ENCODE measurements around the gene MED20.

Gene MED20

DNA sequence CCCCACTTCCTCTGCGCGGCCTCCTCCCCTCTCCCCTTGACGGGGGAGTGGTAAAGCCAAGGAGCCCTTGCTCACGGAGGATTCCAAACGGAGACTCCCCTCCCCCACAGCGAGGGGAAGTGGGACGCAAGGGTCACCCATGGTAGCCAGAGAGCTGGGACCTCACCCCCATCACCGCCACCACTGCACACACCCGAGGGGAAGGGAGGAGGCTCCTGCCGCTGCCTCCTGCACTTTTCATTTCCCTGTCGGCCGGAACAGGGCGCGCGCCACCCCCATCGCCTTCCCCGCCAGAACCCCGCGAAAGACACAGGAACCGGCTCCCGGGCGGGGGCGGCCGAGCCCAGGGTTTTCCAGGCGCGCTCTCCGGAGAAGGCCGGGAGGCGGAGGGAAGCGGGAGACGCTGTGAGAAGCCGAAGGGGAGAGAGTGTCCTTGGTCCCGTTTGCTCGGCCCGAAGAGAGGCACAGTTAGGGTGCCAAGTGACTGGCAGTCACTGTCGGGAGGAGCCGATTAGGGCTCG lies 19.9 kb upstream of the MED20 start:
- peak; percentile 67 for DNase-seq

- peak; percentile 32 for DNase-seq
Measured at GRCh38 chr6:41939848-41940758, 19.2 kb upstream of the MED20 start.

DNA sequence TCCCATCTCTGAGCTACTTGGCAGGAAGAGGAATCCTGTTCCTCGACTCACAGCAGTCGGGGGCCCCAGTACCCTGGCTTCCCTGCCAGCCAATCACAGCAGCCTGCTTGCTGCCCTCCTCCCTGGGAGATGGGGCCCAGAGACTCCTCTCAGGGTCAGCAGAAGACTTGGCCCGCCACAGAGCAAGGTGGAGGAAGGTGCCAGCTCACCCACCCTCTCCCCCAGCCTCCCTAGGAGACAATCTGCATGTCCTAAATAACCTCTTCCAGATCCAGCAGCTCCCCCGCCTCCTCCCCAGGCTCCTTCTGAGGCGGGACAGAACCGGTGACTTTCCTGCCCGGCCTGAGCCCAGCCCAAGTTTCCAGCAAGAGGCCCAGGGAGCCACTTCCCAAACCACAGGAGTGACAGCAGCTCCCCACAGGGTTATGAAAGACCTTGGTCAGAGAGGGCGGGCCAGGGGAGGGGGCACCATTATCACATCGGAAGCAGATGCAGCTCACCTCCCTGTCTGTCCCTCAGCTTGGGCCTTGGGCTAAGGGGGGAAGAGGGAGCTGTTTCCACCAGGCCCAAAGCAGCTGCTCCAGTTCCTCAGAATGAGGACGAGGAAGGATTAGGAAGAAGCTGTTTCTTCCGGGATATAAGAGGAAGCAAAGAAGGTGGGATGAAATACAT lies 18.4 kb upstream of the MED20 start:
- DNase-seq: peak; percentile 97

DNA sequence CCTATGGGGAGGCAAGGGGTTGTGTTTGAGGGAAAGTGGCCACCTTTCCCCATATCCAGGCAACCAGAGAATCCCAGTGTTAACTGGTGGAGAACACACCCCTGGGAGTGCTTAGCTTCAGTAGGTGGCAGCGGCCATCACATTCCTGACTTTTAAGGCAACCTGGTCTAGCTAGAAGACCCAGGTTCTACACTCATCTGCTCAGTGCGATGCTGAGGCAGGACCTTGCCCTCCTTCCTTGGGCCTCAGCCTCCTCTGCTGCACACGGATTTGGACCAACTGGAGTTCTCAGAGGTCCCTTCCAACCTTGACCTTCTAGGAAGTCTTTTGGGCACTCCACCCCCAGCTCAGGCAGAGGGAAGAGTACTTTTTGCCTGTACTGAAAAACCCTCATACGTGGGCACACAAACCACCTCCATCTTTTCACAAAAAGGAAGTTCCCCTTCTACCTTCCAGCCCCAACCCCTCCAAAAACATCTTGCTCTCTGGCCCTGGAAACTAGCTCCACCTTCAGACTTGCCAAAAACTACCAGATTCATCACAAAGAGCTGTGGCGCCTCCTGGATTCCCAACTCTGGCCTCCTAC lies 17.7 kb upstream of the MED20 start:
- no peak for DNase-seq

DNA sequence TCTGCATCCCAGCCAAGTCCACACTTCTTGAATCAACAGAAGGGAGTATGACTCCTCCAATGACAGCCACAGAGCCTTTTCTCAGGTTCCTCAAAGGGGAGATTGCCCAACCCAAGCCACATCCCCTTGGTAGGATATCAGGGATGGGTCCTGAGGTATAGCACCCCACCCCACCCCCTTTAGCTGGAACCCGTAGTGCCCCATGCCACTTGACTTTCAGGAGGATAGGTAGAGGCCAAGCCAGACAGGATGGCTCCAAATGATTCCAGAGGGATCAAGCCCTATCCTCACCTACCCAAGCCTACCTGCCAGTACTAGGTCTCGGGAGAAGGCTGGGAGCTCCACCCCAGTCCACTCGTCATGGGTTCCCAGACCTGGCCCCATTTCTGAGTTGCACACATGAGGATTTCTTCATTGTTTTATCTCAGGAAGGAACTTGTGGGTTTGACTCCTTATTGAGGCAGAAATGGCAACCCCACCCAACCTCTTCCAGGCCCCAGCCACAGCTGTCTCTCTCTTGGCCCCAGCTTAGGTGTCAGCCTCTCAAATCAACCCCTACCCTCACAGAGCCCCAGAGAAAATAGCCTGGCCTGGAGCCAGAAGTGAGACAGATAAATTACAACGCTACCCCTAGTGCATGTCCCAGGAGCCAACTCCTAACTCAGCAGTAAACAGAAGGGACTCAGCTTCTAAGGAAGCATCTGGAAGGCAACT lies 17.1 kb upstream of the MED20 start:
- peak; percentile 96 for DNase-seq

DNA sequence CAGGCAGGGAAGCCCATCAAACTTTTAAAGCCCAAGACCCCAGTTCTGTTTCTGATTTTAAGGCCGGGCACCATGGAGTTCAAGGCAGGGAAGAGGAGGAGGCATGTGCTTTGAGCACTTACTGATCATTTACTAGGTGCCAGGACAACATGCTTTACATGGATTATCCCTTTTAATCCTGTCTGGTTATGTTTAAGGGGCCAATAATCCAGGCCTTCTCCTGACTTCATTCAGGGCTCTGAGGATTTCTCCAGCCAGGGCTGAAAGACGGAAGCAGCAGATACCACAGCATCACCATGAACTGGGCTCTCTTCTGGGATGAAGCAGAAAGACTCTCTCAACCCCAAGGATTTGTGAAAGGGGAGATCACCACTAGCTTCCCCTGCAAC lies 16.5 kb upstream of the MED20 start:
- no peak for DNase-seq

- peak; percentile 100 for DNase-seq
Measured at GRCh38 chr6:41936073-41936837, 15.3 kb upstream of the MED20 start.

DNA sequence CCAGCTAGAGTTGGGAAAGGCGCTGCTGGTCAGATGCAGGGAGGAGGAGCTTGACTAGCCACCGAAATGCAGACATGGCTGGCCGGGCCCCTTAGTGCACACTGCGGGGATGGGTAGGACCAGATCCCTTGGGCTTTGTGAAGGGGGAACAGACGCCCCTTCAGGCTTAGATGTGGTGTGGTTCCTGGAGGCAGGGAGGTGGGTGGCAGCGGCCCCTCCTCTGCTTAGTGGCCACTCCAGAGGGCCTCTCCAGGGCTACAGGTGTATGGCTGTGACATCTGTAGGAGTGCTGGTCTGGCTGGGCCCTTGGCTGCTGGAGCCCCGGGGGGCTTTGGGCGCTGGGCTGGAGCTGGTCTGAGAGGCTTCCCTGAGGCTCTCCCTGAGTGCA lies 14.7 kb upstream of the MED20 start:
- DNase-seq: no peak

DNA sequence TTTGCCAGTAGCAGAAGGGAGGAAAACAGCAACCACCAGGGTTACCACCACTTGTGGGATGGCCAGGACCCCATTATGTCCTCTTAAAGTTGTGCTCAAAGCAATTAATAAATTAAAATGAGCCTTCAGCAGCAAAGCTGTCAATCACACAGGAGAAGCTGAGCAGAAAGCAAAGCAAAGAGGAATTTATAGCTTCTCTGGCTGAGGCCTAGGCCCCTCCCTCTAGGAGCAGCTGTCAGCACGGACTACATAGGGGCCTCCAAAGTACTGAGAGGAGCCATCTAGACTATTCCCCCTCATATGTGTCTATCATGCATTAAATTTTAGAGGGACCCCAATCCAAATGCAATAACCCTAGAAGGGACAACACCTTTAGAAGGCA lies 14.2 kb upstream of the MED20 start:
- DNase-seq: peak; percentile 32

GRCh38 chr6:41934278-41935192 lies 13.6 kb upstream of the MED20 start:
- DNase-seq: peak; percentile 84

GRCh38 chr6:41932378-41932777 lies 11.4 kb upstream of the MED20 start:
- DNase-seq: no peak

DNA sequence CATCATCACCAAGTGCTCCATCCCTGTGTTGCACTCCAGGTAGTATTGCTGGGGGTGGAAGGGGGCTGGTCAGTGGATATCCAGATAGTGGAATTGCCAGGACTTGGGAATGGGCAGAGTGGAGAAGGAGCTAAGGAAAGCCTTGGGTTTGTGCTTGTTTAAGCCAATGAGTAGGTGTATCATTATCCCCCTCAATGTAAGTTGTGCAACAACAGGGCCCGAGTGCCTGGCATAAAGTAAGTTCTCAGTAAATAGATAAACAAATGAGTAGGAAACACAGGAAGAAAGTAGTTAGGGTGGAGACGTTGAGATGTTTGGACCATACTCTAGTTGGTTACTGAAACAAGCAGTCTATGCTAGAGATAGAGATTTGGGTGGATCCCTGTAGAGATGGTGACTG lies 10.9 kb upstream of the MED20 start:
- DNase-seq: no peak

GRCh38 chr6:41929924-41930323 lies 9.0 kb upstream of the MED20 start:
- DNase-seq: peak; percentile 31

DNA sequence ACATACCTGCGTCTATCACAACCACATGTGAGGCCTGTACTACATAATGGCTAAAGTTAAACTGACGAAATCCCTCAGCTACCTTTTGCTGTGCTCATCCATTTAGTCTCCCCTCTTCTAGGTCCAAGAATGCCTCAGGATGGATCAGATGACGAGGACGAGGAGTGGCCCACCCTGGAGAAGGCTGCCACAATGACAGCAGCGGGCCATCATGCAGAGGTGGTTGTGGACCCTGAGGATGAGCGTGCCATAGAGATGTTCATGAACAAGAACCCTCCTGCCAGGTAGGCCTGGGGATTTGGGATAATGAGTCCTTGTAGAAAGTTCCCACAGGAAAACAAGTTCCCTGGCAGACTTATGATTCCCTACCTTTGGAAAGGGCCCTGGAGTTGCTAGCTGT lies 6.3 kb upstream of the MED20 start:
- no peak for DNase-seq

- DNase-seq: no peak
Measured at GRCh38 chr6:41922154-41922553, 1.2 kb upstream of the MED20 start.

- no peak for DNase-seq
Measured at GRCh38 chr6:41921712-41921998, 716 bp upstream of the MED20 start.

- DNase-seq: no peak
Measured at GRCh38 chr6:41917528-41917927, 3.4 kb downstream of the MED20 start.

- DNase-seq: no peak
Measured at GRCh38 chr6:41914869-41915530, 5.9 kb downstream of the MED20 start.

- DNase-seq: no peak
Measured at GRCh38 chr6:41914343-41914742, 6.6 kb downstream of the MED20 start.

DNA sequence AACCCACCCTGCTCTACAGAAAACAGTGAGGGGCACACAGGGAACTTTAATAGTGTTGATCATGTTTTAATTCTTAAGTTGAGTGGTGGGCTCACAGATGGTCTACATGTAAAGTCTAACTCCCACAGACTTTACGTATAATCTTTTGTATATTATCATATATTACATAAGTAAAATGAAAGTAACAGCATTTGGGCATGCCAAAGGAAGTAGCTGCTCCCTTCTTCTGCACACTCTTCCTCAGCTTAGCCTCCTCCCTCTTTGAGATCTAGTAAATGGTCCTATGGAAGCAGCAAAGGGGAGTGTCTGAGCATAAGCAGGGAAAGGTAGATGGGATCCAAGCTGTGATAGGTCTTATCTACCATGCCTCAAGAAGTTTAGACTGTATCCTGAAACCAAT lies 11.2 kb downstream of the MED20 start:
- no peak for DNase-seq

Measured in MV-4-11 (cell line).